Central memory CD4-positive, alpha-beta T cell (primary cell): ENCODE results near the gene ANKRD11.
A peak's percentile ranks its signal among the peaks of the same experiment; 100 is the strongest.
"Not testable (repeated sequence)": the region's sequence is repeated elsewhere in the genome, so short reads cannot be mapped to it uniquely, and the experiment has no call there.

Experiments used
- DNase-seq: peaks from one replicate; pipeline ENCODE4 v3.0.0; 2022

The ANKRD11 gene

DNA sequence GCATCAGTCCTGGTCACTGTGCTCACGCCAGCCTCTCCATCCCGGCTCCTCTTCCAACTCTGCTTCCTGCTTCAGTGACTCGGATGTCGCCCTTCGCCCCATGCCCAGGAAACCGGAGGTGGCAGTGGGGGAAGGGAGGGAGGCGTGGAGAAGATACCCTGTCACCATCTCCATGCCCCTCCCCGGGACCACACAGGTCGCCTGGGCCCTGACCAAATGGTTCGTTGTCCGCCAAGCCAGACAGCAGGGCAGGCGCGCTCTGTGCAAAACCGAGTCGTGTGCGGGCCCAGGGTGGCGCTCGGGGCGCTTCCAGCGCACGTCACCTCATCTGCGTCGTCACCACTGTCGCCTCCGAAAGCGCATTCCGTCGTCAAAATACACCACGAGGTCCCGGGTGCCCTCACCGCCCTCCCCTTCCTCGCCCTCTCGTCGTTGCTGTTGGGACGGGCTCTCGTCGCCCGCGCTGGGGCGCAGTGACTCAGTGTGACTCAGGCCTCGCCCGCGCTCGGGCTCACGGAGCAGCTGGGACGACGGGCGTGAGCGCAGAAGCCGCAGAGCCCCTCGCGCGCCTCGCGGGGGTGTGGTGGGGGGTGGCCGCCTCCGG lies 233.6 kb downstream of the ANKRD11 start:
- peak; percentile 76 for DNase-seq

DNA sequence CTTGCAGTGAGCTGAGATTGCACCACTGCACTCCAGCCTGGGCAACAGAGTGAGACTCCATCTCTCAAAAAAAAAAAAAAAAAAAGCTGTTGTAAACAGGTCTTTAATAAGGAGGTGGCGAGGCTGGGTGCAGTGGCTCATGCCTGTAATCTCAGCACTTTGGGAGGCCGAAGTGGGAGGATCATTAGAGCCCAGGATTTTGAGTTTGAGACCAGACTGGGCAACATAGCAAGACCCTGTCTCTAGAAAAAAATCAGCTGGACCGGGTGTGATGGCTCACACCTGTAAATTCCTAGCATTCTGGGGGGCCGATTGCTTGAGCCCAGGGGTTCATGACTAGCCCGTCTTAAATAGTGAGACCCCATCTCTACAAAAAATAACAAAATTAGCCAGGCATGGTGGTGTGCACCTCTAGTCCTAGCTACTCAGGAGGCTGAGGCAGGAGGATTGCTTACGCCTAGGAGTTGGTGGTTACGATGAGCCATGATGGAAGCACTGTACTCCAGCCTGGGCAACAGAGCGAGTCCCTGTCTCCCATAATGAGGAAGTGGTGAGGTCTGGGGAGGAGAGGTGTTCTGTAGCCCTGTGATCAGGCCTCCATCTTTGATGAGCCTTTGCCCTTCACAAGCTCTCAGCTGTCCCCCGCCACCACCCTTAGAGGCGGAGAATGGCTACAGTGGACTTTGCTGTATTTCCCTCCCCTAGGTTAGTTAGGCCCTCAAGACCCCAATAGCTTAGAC lies 236.6 kb downstream of the ANKRD11 start:
- no peak for DNase-seq

DNA sequence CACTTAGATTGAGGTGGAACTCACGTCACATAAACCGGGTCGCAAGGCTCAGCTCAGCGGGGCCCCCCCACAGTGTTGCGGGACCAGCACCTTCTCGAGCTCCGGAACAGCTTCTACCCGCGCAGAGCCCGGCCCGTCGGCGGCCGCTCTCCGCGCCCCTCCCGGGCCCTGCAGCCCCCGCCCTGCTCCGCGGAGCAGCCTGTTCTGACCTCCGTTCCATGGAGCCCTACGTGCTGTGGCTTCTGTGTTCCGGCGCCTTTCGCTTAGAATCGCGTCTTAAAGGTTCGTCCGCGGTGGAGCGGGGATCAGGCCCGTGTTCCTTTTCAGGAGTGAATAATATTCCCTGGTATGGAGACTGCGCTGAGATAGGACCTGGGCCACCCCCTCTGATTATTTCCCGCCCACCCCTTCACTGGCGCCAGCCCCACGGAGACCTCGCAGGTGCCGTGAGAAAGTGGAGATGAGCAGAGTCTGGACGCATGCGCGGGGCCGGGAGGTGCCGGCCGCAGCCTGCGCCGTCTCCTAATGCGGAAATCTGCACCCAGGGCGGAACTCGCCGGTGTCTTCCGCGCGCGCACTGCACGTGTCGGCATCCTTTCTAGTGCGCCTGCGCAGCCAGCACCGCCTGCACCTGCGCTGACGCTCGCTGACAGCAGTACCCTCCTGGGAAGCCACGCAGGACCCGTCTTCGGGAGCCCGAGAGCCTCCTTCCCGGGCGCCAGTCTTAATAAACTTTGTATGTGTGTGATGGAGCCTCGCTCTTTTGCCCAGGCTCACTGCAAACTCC lies 242.0 kb downstream of the ANKRD11 start:
- peak; percentile 30 for DNase-seq

DNA sequence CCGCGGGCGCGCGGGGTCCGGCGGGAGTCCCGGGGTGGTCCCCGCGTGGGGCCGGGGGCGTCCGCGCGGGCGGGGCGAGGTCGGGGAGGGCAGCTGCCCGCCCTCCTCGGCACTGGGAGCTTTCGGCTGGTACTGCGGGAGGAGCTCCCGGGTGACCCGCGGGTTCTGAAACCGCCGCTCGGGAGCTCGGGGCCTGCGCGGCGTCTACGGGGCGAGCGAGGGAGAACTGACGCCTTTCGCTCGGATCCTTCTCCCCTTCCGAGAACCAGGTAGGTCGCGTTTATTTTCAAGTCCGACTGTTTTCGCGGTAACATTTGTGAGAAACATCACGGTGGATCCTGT lies 242.7 kb downstream of the ANKRD11 start:
- DNase-seq: not testable (repeated sequence)

DNA sequence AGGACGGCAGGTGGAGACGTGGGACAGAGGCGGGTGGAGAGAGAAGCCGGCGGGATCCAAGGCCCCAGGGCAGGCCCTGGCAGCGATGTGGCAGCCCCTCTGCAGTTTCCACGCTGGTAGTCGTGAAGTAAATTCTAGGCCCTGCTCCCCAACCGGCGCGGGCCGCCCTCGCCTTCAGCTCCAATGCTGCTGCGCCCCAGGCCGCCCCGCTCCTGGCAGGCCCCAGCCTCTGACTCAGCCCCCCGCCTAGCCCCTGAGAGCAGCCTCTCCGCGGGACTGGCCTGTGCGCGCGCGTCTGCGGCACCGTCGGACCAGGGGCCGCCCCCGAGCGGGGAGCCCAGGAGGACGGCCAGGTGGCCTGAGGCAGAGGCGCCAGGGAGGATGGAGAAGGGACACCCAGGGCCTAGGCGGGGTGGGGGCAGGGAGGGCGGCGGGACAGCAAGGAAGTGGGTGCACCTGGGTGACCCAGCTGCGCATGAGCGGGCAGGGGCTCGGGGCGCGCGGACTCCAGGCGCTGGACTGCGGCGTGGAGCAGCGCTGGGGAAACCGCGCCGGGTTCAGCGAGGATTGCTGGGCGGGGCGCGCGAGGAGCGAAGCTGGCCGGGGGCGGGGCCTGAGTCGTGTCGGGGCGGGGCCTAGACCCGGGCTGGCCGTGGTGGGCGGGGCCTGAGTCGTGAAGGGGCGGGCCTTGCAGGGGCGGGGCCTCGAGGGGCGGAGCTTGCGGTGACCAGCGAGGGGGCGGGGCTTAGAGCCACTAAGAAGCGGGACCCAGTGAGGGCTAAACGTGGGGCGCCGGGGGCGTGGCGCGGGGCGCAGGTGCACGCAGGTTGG lies 243.2 kb downstream of the ANKRD11 start:
- DNase-seq: peak; percentile 86

DNA sequence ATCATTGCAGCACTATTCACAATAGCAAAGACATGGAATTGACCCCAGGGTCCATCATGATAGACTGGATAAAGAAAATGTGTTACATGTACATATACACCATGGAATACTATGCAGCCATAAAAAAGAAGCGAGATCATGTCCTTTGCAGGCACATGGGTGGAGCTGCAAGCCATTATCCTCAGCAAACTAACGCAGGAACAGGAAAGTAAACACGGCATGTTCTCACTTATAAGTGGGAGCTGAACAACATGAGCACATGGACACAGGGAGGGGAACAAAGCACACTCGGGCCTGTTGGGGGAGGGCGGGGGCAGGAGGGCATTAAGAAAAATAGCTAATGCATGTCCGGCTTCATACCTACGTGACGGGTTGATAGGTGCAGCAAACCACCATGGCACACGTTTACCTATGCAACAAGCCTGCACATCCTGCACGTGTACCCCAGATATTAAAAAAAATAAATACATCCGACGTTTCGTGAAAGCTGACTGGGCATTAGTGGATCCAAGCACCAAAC lies 243.9 kb downstream of the ANKRD11 start:
- no peak for DNase-seq

DNA sequence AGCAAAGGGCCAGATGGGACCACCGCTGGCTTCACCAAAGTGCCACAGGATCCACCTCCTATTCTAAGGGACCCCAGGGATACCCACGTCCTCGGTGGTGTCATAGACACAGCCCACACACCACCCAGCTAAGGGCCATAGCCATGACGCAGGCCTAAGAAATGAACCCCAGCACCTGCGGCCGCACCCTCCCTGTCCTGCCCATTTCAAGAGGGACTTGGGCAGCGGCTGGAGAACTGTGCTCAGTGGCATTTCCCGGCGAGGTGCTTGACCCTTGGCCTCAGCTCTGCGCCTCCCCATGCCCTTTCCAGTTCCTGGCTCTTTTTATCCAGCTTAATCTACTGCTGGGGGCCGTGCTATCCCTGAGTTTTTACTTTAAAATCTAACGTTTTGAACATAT lies 245.6 kb downstream of the ANKRD11 start:
- DNase-seq: no peak

DNA sequence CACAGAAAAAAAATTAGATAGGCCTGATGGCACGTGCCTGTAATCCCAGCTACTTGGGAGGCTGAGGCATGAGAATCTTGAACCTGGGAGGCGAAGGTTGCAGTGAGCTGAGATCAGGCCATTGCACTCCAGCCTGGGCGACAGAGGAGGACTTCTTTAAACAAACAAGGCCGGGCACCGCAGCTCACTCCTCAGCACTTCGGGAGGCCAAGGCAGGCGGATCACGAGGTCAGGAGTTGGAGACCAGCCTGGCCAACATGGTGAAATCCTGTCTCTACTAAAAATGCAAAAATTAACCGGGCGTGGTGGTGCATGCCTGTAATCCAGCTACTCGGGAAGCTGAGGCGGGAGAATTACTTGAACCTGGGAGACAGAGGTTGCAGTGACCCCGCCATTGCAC lies 246.1 kb downstream of the ANKRD11 start:
- not testable (repeated sequence) for DNase-seq

DNA sequence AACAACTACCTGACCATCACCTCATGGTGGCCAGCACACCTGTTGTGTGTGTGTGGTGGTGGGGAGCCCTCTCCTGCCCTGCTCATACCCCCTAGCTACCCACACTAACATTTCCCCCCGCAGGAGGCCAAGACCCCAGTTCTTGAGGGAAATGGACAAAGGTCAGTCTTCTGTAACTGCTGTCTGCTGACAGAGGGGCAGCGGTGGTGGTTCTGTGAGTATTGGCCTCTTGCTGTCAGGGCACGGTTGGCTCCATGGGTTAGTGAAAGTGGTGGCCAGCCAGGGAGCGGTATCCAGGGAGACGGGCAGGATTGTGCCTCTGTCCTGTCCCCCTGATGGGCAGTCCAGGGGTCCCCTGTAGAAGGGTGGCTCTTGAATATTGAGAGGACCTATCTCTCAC lies 246.7 kb downstream of the ANKRD11 start:
- no peak for DNase-seq

DNA sequence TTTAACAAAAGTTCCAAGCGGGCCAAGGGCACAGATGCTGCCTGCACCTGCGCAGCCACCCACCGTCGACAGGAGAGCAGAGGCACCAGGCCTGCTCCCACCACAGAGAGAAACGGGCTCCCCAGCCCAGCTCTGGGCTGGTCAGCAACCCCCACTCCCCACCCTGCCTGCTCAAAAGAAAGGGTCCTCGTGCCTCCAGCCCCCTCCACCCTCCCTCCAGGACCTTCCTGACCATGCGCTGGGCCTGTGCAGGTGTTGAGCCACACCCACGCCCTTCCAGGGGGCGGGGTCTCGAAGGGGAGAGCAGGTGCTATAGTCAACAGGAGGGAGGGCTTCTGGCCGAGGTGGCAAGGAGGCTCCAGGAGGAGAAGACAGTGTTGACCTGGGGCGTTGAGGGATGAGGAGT lies 247.6 kb downstream of the ANKRD11 start:
- DNase-seq: no peak

DNA sequence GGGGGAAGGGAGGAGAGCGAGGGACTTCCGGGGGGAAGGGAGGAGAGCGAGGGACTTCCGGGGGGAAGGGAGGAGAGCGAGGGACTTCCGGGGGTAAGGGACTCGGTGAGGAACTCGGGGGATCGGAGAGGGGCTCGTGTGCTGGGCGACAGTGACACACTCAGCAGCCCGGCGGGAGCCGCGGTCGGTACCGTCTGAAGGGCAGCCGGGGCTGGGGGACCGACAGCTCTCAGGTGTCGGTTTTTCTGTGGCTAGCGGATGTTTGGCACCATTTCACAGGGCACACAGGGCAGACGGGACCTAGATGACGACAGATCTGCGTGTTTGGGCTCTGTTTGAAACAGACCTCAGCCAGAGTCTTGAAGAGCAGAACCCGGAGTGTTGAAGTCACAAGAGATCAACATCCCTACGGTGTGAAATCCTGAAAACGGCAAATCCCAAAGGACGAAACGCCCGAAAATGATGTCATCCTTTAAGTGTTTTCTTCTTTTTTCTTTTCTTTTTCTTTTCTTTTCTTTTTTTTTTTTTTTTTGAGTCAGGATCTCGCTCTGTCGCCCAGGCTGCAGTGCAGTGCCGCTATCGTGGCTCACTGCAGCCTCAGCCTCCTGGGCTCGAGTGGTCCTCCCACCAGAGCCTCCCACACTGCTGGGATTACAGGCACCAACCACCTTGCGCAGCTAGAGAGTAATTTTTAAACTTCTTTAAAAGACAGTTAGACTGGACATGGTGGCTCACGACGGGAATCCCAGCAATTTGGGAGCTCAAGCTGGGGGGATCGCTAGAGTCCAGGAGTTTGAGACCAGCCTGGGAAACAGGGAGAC lies 249.0 kb downstream of the ANKRD11 start:
- peak; percentile 95 for DNase-seq

DNA sequence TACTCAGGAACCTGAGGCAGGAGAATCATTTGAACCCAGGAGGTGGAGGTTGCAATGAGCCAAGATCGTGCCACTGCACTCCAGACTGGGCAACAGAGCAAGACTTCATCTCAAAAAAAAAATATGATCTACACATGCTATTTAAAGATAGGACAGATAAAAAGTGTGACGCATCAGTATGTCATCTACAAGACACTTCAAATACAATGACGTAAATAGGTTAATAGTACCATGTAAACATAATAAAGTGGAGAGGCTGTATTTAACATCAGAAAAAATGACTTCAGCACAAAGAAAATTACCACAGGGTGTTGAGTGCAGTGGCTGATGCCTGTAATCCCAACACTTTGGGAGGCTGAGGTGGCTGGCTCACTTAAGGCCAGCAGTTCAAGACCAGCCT lies 252.6 kb downstream of the ANKRD11 start:
- no peak for DNase-seq

DNA sequence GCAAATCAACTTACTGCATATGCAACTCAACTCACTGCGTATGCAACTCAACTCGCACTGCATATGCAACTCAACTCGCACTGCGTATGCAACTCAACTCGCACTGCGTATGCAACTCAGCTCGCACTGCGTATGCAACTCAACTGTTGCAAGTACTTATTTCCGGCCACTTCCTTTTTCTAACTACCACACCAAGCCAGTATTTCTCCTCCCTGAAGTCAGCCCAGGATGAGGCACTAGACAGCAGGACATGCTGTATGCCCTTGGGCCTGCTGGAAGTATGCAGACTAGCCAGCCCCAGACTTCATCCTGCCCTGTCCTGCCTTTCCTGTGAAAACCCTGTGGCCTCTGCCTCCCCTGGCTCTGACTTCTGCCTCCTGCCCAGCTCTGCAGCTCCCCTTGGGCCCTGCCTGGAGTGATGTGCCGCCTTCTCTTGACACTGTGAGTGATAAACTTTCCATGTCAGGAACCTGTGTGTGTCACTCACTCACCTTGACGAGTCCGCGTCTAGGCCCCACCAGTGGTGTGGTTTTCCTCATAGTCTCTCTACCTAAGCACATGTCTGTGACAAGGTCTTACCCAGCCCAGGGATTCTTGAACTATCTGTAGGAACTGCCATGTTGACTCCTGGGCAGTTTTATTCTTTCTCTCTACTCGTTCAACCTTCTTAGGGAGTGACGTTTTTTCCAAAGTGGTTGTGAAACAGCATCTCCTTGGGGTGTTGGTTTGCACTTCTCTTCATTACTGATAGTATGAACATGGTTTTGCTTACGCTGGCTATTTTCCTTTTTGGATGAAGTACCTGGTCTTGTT lies 256.5 kb downstream of the ANKRD11 start:
- DNase-seq: no peak

DNA sequence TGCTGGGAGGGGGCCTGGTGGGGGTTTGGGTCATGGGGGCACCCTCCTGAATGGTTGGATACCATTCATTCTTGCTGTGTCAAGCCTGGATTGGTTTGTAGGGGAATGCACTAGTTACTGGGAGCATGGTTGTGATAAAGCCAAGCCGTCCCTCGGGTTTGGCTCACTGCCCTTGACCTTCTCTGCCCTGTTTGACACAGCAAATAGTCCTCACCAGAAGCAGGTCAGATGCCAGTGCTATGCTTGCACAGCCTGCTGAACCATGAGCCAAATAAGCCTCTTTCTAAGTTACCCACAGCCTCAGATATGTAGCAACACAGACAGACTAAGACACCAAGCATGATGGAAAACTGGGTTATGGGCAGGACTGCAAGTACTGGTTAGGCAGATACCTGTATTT lies 258.3 kb downstream of the ANKRD11 start:
- DNase-seq: no peak

DNA sequence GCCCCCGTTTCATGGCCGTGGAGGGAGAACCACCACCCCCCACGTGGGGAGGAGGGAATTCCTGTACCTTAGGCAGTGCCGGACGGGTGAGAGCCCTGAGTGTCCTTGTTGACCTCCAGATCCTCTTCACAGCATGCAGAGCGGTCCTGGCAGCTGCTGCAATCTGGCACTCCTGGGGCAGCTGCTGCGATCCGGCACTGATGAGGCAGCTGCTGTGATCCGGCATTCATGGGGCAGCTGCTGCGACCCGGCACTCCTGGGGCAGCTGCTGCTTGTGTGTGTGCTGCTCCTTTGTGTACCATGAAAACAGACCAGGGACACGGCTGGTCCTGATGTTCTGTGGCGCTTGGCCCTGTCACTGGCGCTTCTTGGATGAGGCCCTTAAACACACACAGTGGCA lies 260.1 kb downstream of the ANKRD11 start:
- no peak for DNase-seq

DNA sequence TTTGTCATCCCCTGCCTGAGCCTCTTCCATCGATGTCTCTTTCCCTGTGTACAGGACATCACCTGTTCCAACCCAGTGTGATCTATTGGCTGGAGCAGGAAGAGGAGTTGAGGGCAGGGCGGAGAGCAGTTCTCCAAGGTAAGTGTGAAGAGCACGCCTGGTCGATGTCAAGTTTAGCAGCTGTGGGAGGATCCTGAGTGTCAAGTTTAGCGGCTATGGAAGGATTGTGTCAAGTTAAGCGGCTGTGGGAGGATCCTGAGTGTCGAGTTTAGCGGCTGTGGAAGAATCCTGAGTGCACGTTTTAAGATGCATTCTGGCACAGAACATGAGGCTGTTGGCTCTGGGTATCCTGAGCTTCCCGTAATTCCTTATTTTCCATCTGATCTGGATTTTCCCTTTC lies 265.7 kb downstream of the ANKRD11 start:
- DNase-seq: no peak

DNA sequence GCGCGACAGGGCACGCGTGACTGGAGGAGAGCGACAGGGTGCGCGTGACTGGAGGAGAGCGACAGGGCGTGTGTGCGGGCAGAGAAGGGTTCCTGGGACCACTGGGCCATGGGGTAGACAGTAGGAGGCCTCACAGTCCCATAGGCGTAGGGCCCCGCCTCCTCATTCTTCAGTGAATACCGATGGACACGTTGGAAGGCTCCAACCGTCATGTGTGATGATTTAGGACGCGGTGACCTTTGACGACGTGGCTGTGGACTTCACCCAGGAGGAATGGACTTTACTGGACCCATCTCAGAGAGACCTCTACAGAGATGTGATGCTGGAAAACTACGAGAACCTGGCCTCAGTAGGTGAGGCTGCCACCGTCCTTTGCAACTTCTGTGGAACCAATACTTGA lies 267.4 kb downstream of the ANKRD11 start:
- DNase-seq: no peak

DNA sequence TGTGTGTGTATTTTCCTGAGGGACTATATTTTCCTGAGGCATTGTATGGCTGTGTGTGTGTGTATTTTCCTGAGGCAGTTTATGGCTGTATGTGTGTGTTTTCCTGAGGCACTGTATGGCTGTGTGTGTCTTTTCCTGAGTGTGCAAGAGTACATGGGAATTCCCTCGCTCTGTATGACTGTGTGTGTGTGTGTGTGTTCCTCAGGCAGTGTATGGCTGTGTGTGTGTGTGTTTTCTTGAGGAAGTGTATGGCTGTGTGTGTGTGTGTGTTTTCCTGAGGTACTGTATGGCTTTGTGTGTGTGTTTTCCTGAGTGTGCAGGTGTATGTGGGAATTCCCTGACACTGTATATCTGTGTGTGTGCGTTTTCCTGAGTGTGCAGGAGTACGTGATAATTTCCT lies 268.8 kb downstream of the ANKRD11 start:
- DNase-seq: no peak

DNA sequence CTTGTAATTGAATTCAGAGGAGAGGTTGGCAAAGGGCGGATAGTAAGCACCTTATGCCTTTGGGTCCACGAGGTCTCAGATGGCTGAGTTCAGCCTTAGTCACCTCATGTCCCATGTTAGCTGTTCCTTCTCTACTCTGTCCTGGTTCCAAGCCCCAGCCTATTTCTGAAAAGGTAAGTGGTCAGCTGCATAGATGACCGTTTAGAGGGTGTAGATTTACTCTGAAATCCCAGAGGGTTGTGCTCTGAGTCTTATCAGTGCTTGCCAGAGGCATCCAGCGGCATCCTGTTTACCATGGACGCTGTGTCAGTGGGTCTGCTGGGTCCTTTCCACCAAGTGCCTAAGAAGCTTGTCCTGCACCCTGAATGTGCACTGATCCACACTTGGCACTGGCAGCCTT lies 271.0 kb downstream of the ANKRD11 start:
- DNase-seq: no peak
